IPS DF 4.7 (cell line): ENCODE data around the gene CES1.
"Not testable (repeated sequence)": the region's sequence is repeated elsewhere in the genome, so short reads cannot be mapped to it uniquely, and the experiment has no call there.

Experiments used
- DNase-seq: peaks from one replicate; pipeline ENCODE4 v3.0.0-alpha.2; 2013; ENCODE audit warnings: low spot score; ENCODE audit errors: extremely low read depth

Gene CES1

GRCh38 chr16:55832425-55832772 is 497 bp downstream of the CES1 start:
- no peak for DNase-seq

GRCh38 chr16:55830658-55831294 is 2.1 kb downstream of the CES1 start:
- no peak for DNase-seq

GRCh38 chr16:55829232-55829631 is 3.7 kb downstream of the CES1 start:
- DNase-seq, result not testable (repeated sequence)

DNA sequence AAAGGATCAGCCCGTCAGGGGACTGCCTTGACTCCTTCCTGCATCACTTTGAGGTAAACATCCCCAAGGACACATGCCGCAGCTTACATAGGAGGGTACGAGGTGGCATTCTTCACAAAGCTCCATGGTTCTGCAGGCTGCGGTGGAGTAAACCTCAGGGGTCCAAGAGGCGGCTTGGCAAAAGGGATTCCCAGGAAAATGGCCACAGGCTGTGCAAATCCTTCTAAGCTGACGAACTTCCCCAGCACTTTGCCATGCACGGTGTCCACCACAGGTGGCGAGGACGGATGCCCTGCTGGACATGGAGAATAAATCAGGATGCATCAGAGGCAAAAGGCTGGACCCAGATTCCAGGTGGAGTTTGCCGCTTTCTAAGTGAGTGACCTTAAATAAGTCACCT is 4.2 kb downstream of the CES1 start:
- DNase-seq, result no peak

DNA sequence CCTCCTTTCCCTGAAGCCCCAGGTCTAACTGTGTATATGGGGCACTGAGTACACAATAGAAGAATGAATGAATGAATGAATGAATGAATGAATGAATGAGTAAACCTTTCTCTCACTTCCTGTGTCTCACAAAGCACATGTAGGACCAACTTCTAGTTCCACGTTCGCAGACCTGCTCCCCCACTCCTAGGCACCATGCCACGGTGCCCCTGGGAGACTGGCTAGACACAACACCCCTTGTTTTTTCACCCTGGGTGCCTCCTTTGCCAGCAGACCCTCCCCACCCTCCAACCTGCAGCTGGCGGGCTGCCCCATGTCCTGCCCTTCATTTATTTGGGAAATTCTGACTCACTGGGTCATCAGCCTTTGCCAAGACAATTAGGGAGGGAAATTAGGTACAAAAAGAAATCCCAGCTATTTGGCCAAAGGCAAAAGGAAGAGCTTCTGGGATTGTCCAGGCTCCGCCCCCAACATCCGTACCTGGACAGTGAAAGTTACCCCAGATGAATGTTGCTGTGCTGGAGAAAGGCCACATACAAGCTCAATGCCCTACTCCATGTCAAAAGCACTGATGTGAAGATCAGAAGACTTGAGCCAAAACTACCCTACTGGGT is 7.7 kb downstream of the CES1 start:
- no peak for DNase-seq

GRCh38 chr16:55824473-55825000 is 8.4 kb downstream of the CES1 start:
- DNase-seq, result no peak

DNA sequence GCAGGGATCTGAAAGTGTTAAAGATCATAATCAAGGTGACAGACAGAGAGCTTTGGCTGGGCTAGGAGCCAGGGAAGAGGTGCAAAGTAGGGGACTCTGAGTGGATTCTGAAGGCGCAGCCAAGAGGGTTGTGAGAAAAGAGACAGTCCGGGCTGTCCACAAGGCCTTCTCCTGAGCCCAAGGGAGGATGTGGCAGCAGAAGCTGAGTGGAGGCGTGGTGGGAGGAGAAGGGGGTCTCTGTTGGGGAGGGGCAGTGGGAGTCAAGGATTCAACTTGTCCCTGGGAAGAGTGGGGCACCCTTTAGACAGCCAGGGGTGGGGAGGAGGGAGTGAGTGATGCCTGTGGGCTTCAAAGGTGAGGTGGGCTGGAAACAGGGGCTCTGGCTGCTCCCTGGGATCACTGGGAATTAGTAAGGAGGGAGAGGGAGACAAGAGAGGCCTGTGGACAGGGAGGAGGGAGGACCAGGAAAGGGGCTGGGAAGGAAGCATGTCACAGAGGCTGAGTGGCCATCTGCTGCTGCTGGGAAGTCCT is 10.6 kb downstream of the CES1 start:
- no peak for DNase-seq

GRCh38 chr16:55821210-55821609 is 11.7 kb downstream of the CES1 start:
- no peak for DNase-seq

- DNase-seq, result no peak
These were observed 12.3 kb downstream of the CES1 start for GRCh38 chr16:55820615-55821014.

DNA sequence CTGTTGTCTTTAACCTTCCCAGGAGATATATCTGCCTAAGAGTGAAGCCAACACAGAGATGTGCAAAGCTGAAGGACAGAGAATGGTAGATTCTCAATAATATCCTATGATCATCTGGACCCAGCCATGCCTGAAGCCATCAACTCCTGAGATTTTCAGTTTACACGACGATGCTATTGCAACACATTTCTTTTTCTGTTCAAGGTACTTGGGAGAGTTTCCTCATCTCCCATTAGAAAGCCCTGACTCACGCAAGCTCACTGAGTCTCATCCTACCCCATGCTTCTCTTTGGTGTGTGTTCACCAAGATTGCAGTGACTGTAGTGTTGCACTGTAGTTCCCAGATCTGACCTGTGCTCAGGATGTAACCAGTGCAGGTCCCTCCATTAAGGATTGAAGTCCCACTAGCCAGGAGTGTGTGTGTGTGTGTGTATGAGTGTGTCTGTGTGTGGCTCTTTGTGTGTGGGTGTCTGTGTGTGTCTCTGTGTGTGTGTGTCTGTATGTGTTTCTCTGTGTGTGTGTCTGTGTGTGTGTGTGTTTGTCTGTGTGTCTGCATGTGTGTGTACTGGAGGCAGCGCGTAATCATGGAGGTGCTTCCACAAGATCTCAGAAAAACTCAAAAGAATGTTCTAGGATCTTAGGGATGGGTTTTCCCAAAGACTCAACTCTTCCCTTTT is 15.5 kb downstream of the CES1 start:
- no peak for DNase-seq

GRCh38 chr16:55816222-55816621 is 16.7 kb downstream of the CES1 start:
- DNase-seq, result not testable (repeated sequence)

- DNase-seq, result no peak
These were observed 17.6 kb downstream of the CES1 start for GRCh38 chr16:55815320-55815719.

- not testable (repeated sequence) for DNase-seq
These were observed 18.7 kb downstream of the CES1 start for GRCh38 chr16:55814174-55814573.

DNA sequence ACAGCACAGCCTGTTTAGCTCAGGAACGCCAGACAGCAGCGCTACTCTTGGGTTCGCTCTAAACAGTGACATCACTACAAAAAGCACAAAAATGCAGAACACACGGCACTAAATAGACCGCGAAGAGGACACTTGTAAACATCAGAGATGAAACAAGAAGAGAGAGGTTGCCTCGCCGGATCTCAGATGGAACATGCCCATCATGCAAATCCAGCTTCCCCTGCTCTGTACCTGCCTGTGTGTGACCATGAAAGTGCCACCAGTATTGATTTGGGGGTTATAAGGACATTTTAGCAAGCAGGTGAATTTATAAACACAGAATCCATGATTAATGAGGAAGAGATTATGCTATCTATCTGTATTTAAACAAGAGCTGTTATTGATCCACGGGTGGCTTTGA is 19.2 kb downstream of the CES1 start:
- DNase-seq, result not testable (repeated sequence)

DNA sequence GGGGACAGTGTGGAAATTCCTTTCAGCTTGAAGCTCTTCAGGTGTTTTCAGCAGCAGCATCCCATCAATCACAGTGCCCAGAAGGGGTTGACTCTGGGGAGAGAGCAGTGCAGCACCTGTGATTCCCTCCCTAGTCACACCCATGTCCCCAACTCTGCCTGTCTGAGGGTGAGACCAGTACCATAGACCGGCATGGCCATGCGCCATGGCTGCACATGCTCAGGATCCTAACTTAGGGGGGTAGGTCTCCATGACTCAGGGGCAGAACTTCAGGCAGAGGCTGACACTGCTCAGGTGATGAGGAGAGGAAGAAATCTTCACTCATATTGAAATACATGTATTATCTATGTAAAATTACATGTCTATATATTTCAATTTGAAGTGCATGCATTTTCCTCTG is 19.9 kb downstream of the CES1 start:
- no peak for DNase-seq

DNA sequence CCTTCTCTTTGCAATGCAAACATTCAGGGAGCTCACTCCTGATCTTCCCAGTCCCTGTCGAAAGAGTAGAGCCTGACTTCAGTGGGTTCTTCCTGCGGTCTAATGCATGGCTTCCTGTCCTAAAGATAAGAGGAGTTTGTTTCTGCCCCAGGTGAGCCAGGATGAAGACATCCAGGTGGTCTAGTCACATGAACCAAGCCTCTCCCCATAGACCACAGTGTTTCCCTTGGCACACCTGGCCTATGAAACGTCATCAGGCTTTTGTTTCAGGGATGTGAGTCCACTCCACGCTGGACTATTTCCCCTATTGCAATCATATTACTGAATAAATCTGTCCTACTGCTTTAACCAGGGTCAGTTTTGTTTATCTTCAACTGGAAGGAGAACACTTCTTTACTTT is 21.1 kb downstream of the CES1 start:
- no peak for DNase-seq

DNA sequence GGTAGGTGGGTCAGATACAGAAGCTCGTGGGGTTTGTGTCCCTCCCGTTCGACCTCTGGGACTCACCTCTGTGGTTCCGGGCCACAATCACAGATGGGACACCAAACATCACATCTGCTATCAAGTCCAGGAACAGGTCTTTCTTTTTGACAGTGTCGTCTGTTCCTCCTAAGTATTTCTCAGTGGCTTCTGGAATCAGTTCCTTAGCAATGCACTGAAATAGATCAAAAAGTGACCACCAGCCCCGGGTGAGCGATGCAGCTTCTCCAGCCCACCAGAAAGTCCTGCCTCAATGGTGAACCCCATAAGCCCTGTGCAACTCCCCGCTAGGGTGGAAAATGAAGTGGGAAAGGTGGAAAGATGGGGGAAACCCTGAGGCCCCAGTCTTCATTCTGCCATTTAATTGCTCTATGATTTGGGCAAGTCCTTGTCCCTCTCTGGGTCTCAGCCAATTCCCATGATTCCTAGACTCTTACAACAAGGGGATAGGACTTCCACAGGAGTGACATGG is 22.4 kb downstream of the CES1 start:
- DNase-seq, result no peak

GRCh38 chr16:55809851-55810250 is 23.0 kb downstream of the CES1 start:
- no peak for DNase-seq

GRCh38 chr16:55809386-55809785 is 23.5 kb downstream of the CES1 start:
- no peak for DNase-seq

- DNase-seq, result not testable (repeated sequence)
These were observed 24.6 kb downstream of the CES1 start for GRCh38 chr16:55808286-55808685.

- DNase-seq, result not testable (repeated sequence)
These were observed 27.8 kb downstream of the CES1 start for GRCh38 chr16:55805104-55805503.

GRCh38 chr16:55803681-55804080 is 29.2 kb downstream of the CES1 start:
- DNase-seq, result not testable (repeated sequence)
